Measurements from ENCODE around the gene ELFN1.

The ELFN1 gene

DNA sequence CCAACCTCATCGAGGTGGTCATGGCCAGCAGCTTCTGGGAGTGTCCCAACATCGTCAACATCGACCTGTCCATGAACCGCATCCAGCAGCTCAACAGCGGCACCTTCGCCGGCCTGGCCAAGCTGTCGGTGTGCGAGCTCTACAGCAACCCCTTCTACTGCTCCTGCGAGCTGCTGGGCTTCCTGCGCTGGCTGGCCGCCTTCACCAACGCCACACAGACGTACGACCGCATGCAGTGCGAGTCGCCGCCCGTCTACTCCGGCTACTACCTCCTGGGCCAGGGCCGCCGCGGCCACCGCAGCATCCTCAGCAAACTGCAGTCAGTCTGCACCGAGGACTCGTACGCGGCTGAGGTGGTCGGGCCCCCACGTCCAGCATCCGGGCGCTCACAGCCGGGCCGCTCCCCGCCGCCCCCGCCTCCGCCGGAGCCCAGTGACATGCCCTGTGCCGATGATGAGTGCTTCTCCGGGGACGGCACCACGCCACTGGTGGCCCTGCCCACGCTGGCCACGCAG lies 75.0 kb downstream of the ELFN1 start:
- DNase-seq = no peak

DNA sequence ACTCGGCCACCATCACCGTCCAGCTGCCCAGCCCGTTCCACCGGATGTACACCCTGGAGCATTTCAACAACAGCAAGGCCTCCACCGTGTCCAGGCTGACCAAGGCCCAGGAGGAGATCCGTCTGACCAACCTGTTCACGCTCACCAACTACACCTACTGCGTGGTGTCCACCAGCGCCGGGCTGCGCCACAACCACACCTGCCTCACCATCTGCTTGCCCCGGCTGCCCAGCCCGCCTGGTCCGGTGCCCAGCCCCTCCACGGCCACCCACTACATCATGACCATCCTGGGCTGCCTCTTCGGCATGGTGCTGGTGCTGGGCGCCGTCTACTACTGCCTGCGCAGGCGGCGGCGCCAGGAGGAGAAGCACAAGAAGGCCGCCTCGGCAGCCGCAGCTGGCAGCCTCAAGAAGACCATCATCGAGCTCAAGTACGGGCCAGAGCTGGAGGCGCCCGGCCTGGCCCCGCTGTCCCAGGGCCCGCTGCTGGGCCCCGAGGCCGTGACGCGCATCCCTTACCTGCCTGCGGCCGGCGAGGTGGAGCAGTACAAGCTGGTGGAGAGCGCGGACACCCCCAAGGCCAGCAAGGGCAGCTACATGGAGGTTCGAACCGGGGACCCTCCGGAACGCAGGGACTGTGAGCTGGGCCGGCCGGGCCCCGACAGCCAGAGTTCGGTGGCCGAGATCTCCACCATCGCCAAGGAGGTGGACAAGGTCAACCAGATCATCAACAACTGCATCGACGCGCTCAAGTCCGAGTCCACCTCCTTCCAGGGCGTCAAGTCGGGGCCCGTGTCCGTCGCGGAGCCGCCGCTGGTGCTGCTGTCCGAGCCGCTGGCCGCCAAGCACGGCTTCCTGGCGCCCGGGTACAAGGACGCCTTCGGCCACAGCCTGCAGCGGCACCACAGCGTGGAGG lies 75.8 kb downstream of the ELFN1 start:
- DNase-seq = no peak

GRCh38 chr7:1746491-1746975 lies 76.5 kb downstream of the ELFN1 start:
- DNase-seq = no peak

- DNase-seq = no peak
These were observed 77.1 kb downstream of the ELFN1 start for GRCh38 chr7:1747004-1747801.

DNA sequence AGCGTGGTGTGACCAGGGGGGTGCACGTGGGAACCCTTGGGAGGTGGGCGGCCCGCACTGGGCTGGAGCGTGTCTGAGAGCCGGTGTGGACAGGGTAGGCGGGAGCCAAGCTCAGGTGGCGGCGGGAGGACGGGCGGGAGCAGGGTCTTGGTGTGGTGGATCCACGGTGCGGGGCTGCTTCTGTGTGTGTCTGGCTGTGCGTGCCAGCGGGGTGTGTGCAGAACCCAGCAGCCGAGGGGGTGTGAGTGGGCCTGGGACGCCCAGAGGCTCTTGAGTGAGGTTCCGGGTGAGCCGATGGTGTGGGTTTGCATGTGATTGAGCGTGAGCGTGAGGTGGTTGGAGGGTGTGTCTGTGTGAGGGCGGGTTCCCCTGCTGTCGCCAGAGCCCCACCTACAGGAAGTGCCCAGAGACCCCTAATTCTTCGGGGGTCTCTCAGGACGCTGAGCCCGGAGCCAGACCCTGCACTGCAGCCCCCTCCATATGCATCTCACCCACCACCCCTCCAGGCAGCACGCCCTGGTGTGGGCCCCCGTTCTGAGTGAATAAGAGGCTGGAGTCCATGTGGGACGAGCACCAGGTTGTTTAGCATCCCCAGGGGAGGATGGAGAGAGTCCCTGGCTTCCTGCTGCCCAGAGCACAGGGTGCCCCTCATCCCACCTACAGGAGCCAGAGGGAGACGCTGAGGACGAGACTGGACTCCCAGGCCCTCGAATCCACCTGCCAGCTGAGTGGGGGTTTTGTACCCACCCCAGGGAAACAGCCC lies 78.2 kb downstream of the ELFN1 start:
- DNase-seq = no peak

DNA sequence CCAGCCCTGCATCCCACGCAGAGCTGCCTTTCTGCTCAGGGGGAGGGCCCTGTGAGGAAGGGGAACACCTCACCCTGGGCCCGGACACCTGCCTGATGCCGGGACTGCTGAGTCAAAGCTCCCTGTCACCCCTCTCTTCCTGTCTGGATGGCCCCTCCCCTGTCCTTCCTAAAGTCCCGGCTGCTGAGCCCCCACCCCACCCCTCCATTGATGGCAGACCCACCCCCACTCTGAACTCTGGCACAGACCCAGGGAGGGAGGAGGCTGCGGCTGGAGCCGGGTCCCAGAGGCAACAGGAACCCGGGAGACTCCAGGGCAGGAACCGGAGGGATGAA lies 78.7 kb downstream of the ELFN1 start:
- DNase-seq = no peak

DNA sequence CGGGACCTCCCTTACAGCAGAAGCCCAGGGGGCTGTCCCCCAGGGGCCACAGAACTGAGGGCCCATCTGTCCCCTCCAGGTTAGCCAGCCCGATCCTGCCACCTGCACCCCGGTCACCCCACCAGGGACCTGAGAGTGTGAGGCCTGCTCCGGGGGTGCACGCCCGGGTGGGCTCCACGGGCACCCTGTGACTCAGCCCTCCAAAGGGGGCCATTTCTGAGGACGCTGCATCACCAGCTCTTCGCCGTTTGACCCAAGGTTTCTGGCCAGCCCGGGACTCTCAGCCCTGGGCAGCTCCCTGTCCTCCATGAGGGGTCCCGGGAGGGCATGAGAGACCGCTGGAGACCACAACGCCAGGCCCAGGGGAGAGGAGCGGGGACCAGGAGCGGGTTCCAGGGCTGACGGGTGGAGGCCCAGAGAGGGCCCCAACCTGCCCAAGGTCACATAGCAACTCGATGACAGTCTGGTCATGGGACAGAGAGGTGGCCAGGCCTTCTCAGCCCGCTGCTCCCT lies 79.3 kb downstream of the ELFN1 start:
- DNase-seq = no peak

GRCh38 chr7:1749864-1750466 lies 79.9 kb downstream of the ELFN1 start:
- DNase-seq = no peak

DNA sequence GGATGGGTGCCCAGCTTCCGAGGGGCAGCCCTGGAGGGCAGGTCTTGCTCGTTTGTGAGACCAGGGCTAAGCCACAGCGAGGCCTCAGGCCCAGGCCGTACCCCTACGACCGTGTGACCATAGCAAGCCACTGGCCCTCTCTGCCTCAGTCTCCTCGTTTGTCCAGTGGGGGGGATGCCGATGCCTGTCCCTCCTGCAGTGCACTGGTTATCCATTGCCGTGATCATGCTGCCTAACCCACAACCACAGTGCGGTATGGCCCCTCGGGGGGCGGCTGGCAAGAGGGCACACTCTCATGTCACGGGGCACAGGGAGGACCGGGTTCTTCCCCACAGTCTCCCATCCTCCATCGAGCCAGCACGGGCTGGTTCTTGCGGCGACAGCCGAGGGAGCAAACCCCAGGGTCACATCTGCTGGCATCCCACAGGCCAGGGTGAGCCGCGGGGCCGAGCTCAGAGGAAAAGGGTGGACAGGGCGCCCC lies 80.5 kb downstream of the ELFN1 start:
- no peak for DNase-seq

DNA sequence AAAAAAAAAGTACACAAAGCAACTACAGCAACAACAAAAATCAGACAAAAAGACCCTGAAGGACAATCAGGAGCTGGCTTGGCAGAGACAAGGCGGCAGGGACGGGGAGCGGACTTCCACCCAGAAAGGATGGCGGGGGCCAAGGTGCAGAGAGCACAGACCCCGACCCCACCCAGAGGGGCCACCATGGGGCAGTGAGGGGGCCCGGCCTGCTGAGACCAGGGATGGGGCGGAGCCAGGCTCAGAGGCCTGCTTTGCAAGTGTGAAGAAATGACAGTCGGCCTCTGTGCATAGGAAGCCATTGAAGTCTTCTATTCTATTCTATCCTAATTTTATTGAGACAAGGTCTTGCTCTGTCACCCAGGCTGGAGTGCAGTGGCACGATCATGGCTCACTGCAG lies 82.0 kb downstream of the ELFN1 start:
- no peak for DNase-seq

- no peak for DNase-seq
These were observed 82.9 kb downstream of the ELFN1 start for GRCh38 chr7:1752771-1753563.

DNA sequence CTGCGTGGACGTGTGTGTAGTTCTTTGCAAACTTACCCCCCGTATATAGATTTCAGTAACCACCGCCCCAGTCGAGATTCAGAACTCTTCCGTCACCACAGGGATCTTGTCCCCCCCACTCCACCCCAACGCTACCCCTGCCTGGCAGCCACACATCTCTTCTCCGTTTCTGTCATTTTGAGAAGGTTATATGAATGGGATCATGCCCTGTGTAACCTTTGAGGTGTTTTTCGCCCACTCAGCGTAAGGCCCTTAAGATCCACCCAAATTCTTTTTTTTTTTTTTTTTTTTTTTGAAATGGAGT lies 83.4 kb downstream of the ELFN1 start:
- DNase-seq = no peak

GRCh38 chr7:1754345-1754908 lies 84.3 kb downstream of the ELFN1 start:
- no peak for DNase-seq

DNA sequence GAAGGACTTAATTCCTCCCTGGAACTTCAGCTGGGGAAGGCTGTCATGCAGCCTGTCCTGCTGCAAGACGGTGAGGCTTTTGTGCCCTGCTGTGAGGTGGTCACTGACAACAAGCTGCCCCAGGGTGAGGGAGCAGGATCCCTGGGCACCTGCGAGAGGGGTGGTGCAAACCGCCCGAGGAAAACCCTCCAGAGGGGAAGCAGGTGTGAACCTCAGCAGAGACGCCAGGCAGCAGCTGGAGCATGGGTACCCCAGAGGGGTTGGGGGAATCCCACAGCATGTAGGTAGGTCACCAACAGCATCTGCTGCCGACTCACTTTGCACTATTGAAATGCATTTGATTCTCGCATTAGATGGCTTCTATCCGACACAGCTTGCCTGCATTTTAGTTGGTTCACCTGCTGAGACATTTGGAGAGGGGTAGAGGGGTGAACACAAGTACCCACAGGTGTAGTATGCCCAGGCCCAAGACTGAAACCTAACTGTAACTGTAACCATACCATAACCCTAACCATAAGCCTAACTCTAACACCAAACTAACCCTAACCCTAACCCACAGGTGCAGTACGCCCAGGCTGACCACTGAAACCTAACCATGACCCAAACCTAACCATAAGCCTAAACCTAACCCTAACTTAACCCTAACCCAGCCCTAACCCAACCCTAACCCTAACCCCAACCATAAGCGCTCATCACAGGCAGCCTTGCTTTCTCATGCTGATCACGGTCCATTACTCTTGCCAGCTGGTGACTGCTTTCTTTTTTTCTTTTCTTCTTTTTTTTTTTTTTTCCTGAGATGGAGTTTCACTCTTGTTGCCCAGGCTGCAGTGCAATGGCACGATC lies 85.9 kb downstream of the ELFN1 start:
- no peak for DNase-seq

DNA sequence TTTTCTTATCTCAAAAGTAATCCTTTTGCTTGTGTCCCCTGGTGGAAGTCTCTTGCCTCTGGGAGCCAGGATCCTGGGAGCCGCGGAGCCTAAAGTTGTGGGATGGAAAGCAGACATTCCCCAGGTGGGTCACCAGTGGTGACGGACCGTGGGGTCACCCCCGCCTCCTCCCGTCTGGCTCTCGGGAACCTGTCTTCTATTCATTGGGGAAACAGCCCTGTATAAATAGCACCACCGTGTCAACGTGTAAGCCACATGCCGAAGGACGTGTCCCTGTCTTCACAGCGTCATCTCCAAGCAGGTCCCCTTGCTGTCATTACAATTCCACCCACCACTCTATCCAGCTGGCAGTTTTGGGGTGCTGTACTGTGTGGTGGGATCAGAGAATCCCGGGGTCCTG lies 87.5 kb downstream of the ELFN1 start:
- no peak for DNase-seq

GRCh38 chr7:1758028-1758858 lies 88.2 kb downstream of the ELFN1 start:
- DNase-seq = no peak

DNA sequence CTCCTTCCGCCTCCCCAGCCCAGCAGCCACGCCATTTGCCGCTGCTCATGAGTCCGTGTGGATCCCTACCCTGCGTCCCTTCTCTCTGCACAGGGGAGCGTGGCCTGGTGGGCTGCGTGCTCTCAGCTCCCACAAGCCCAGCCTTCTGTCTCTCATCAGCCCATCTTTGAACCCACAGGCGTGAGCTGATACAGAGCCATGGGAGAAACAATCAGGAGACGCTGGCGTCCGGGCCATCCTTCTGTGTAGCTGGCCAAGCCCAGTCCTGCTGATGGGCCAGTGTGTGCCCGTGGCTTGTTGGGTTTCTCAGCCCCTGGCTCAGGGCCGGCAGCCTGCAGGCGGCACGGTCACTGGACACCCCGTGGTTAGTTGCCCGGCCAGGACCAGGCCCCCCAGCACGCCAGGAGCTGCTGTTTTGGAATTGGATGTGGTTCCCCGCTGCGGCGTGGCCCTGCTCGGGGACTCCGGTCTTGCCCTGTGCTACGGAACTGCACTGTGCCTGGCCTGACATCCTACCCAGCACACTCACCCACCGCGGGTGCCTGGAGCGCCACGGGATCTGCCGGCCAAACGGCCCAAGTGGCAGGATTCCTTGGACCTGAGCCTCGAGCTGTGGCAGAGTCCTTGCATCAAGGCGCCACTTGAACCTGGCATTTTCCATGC lies 88.9 kb downstream of the ELFN1 start:
- DNase-seq = no peak

DNA sequence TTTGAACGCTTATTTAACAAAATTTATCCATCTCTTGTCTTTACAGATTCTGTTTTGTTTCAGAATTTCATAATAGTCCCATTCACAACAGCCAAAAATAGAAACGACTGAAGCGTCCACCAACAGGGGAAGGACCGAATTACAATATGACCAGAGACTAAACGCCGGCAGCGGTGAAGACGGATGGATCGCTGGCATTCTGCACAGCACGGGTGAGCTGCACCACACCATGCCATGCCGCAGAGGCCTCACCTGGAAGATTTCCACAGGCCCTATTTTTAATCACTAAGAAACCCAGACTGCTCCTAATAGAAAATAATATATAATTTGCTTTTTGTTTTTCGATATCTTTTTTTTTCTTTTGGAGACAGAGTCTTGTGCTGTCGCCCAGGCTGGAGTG lies 91.0 kb downstream of the ELFN1 start:
- DNase-seq = no peak

- DNase-seq = no peak
These were observed 91.7 kb downstream of the ELFN1 start for GRCh38 chr7:1761774-1762173.
